ENCODE data around the gene MPND. TPM values are rescaled to one million over a fixed set of nuclear protein-coding genes. Genes with fewer than 3 reads are reported as not detected.

MPND gene
- total and polyA plus RNA-seq, 2 of the 13 experiments (the other 11 are each of a cell fraction or from before 2014, with no cell fraction given), result 10.8 to 15.8 TPM

GRCh38 chr19:4390567-4391305, 47.4 kb downstream of the MPND start:
- FAIRE-seq, result peak; percentile 95
- TF ChIP-seq ZNF644 (CRISPR knock-in tag; IDR thresholded peaks at IDR 0.05; ENCODE audit: low read depth), result 0 out of 2 replicates have a peak, but pooled peaks have one; percentile 39
- TF ChIP-seq TGIF2 (CRISPR knock-in tag; IDR thresholded peaks at IDR 0.05), result peak; percentile 12; the same call in 1 of the 2 replicates
- peak; percentile 63; the same call in 1 of the 2 replicates for TF ChIP-seq SMYD3 (CRISPR knock-in tag; IDR thresholded peaks at IDR 0.05)
- peak; percentile 63; the same call in 1 of the 2 replicates for TF ChIP-seq HOXA5 (CRISPR knock-in tag; IDR thresholded peaks at IDR 0.05)
- TF ChIP-seq JUN (CRISPR knock-in tag; IDR thresholded peaks at IDR 0.05), result peak; percentile 57; the same call in 1 of the 2 replicates
- TF ChIP-seq HDAC2 (CRISPR knock-in tag; IDR thresholded peaks at IDR 0.05), result peak; percentile 86
- TF ChIP-seq SNAPC2 (CRISPR knock-in tag; IDR thresholded peaks at IDR 0.05), result peak; percentile 35; the same call in 1 of the 2 replicates
- TF ChIP-seq, protein P1, sequence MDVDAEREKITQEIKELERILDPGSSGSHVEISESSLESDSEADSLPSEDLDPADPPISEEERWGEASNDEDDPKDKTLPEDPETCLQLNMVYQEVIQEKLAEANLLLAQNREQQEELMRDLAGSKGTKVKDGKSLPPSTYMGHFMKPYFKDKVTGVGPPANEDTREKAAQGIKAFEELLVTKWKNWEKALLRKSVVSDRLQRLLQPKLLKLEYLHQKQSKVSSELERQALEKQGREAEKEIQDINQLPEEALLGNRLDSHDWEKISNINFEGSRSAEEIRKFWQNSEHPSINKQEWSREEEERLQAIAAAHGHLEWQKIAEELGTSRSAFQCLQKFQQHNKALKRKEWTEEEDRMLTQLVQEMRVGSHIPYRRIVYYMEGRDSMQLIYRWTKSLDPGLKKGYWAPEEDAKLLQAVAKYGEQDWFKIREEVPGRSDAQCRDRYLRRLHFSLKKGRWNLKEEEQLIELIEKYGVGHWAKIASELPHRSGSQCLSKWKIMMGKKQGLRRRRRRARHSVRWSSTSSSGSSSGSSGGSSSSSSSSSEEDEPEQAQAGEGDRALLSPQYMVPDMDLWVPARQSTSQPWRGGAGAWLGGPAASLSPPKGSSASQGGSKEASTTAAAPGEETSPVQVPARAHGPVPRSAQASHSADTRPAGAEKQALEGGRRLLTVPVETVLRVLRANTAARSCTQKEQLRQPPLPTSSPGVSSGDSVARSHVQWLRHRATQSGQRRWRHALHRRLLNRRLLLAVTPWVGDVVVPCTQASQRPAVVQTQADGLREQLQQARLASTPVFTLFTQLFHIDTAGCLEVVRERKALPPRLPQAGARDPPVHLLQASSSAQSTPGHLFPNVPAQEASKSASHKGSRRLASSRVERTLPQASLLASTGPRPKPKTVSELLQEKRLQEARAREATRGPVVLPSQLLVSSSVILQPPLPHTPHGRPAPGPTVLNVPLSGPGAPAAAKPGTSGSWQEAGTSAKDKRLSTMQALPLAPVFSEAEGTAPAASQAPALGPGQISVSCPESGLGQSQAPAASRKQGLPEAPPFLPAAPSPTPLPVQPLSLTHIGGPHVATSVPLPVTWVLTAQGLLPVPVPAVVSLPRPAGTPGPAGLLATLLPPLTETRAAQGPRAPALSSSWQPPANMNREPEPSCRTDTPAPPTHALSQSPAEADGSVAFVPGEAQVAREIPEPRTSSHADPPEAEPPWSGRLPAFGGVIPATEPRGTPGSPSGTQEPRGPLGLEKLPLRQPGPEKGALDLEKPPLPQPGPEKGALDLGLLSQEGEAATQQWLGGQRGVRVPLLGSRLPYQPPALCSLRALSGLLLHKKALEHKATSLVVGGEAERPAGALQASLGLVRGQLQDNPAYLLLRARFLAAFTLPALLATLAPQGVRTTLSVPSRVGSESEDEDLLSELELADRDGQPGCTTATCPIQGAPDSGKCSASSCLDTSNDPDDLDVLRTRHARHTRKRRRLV (CRISPR knock-in tag; IDR thresholded peaks at IDR 0.05), result no peak
- TF ChIP-seq ATF2 (CRISPR knock-in tag; IDR thresholded peaks at IDR 0.05), result peak; percentile 65; the same call in 1 of the 2 replicates
- 0 out of 2 replicates have a peak, but pooled peaks have one; percentile 8 for TF ChIP-seq STAG1 (CRISPR knock-in tag; IDR thresholded peaks at IDR 0.05)
- 0 out of 2 replicates have a peak, but pooled peaks have one; percentile 51 for TF ChIP-seq RARG (CRISPR knock-in tag; IDR thresholded peaks at IDR 0.05; ENCODE audit: low read depth)
- TF ChIP-seq, protein P2, sequence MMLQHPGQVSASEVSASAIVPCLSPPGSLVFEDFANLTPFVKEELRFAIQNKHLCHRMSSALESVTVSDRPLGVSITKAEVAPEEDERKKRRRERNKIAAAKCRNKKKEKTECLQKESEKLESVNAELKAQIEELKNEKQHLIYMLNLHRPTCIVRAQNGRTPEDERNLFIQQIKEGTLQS (CRISPR knock-in tag; IDR thresholded peaks at IDR 0.05), result 0 out of 2 replicates have a peak, but pooled peaks have one; percentile 26
- peak; percentile 80 for TF ChIP-seq SMAD3 (CRISPR knock-in tag; IDR thresholded peaks at IDR 0.05)
- peak; percentile 85 for TF ChIP-seq SKIL (CRISPR knock-in tag; IDR thresholded peaks at IDR 0.05; ENCODE audit: borderline replicate concordance)
- peak; percentile 48 for TF ChIP-seq ZKSCAN1 (IDR thresholded peaks at IDR 0.05; ENCODE audit: low read length)

More at GRCh38 chr19:4390567-4391305, 47.4 kb downstream of the MPND start:
- peak overlapping the region; percentile 34 to 60 (median 40); a peak in 5 of 6 replicates for H3K4me3 ChIP-seq (replicated peaks in 1 of 3; ENCODE audit: insufficient read depth in 1 of 3, low read depth in 2 of 3, low read length in 3 of 3)
- DNase-seq (ENCODE audit: low spot score) (peak; percentile 91), ATAC-seq (peak; percentile 83)
- no peak overlapping the region for H2AFZ ChIP-seq (ENCODE audit: low read length)
- in situ Hi-C loops (cut with HindIII; ENCODE audit: extremely low pct_ligation_motif_present, low pct_unique_long_range_greater_than_20kb) (no loop called here), intact Hi-C loops (cut with micrococcal nuclease; ENCODE audit: unreplicated experiment) (no loop called here)
- no peaks in the 10 kb centered on the region for H3K27me3 ChIP-seq (ENCODE audit: control insufficient read depth in 1 of 2, insufficient read depth in 2 of 2, low read length in 2 of 2)
- H3K4me1 ChIP-seq (ENCODE audit: insufficient read depth, low read length), result peaks cover 86% of the 10 kb centered on the region
- BruUV-seq (replicated peaks), result no TSS peak
- H3K79me2 ChIP-seq (ENCODE audit: insufficient read depth, low read length), result peaks cover 86% of the 10 kb centered on the region
- CTCF ChIA-PET (ENCODE audit: low intra/inter-chr PET ratio, low total read pairs), result interaction anchor here (0.9 kb wide), 1 partner anchor 10 kb away, joined by 6 read pairs; the partner anchor contains the start of gene SH3GL1
- peak overlapping the region; percentile 87 for H3K4me2 ChIP-seq (ENCODE audit: low read depth, low read length)
- no peaks in the 10 kb centered on the region for H3K9me3 ChIP-seq (ENCODE audit: low read length)
- 7% methylated on average over 15 of the region's 21 CpGs for WGBS (ENCODE audit: low lambda C conversion rate)
- H4K20me1 ChIP-seq (ENCODE audit: insufficient read depth, low read length), result peaks cover 15% of the 10 kb centered on the region; the same call in 1 of the 2 replicates
- H3K9ac ChIP-seq (ENCODE audit: insufficient read depth, low read depth, low read length), result peak overlapping the region; percentile 76
- peaks cover 10 to 21% of the 10 kb centered on the region in 2 experiments for H3K36me3 ChIP-seq (replicated peaks in 1 of 2; ENCODE audit: control insufficient read depth in 1 of 2, insufficient read depth in 2 of 2, low read length in 2 of 2)
- peak overlapping the region; percentile 95 for H3K27ac ChIP-seq (ENCODE audit: extremely low read length, insufficient read depth, low read length)
- POLR2A ChIA-PET, result interaction anchor here (0.9 to 3.2 kb wide), 13 partner anchors 8 to 123 kb away, joined by 3 to 64 read pairs (median 5); partner anchors contain the start of genes CHAF1A, MPND and SH3GL1

Data from HepG2 (cell line).